Caco-2 (cell line): ENCODE measurements around the gene KCTD5. TPM values are rescaled to one million over a fixed set of nuclear protein-coding genes. Genes with fewer than 3 reads are reported as not detected.

Source experiments
- BruUV-seq: library from RNA; stranded (reverse); fragments of 400-500 nt; replicated peaks from 2 replicates; lab custom pipeline; 2021; lab: Mats Ljungman, UMichigan
- CTCF ChIA-PET: fragments of 300-600 bp; sonication (Branson Sonifier 250); formaldehyde crosslinking; loops from one replicate; lab custom pipeline; 2022; ENCODE audit warnings: antibody characterized with exemption; lab: Charles Lee
- POLR2A ChIA-PET: fragments of 300-600 bp; sonication (Branson Sonifier 250); formaldehyde crosslinking; loops from one replicate; lab custom pipeline; 2022; ENCODE audit warnings: antibody characterized with exemption; lab: Charles Lee
- DNase-seq, 2 experiments: peaks; one replicate each; pipeline versions ENCODE4 v3.0.0 to v3.0.0-alpha.2; 2020 to 2022
- H3K27me3 ChIP-seq: replicated peaks from 2 replicates; pipeline ENCODE4 v1.6.0; 2011; ENCODE audit warnings: low read length; ENCODE audit not compliant: control insufficient read depth, insufficient read depth
- H3K36me3 ChIP-seq: 2 replicates; pipeline ENCODE4 v1.5.1; 2011; ENCODE audit warnings: low read length; ENCODE audit not compliant: control insufficient read depth, insufficient read depth
- H3K4me1 ChIP-seq: fragments of 250-450 bp; sonication (Bioruptor Pico); 2 replicates; pipeline ENCODE4 v1.5.1; 2020; ENCODE audit warnings: mild to moderate bottlenecking
- H3K4me3 ChIP-seq: 2 replicates; pipeline ENCODE4 v1.5.1; 2011; ENCODE audit warnings: low read depth, mild to moderate bottlenecking, control low read depth, low read length
- H3K9me3 ChIP-seq: fragments of 250-450 bp; sonication (Bioruptor Pico); 2 replicates; pipeline ENCODE4 v1.5.1; 2020; ENCODE audit warnings: mild to moderate bottlenecking, moderate library complexity
- H3K27ac Mint-ChIP-seq: one replicate; pipeline ENCODE4 v1.8.0; 2022; ENCODE audit warnings: mixed read lengths; ENCODE audit not compliant: unreplicated experiment
- H3K27me3 Mint-ChIP-seq: one replicate; pipeline ENCODE4 v1.8.0; 2022; ENCODE audit warnings: mixed read lengths; ENCODE audit not compliant: insufficient read depth, unreplicated experiment
- H3K36me3 Mint-ChIP-seq: one replicate; pipeline ENCODE4 v1.8.0; 2022; ENCODE audit warnings: mild to moderate bottlenecking, mixed read lengths; ENCODE audit not compliant: insufficient read depth, unreplicated experiment
- H3K4me1 Mint-ChIP-seq: one replicate; pipeline ENCODE4 v1.8.0; 2022; ENCODE audit warnings: low read depth, mixed read lengths; ENCODE audit not compliant: unreplicated experiment
- H3K4me3 Mint-ChIP-seq: one replicate; pipeline ENCODE4 v1.8.0; 2022; ENCODE audit warnings: mild to moderate bottlenecking, moderate library complexity, mixed read lengths; ENCODE audit not compliant: unreplicated experiment
- H3K9me3 Mint-ChIP-seq: one replicate; pipeline ENCODE4 v1.8.0; 2022; ENCODE audit warnings: mixed read lengths; ENCODE audit not compliant: unreplicated experiment
- intact Hi-C: fragments of 100-400 bp; cut with micrococcal nuclease; formaldehyde crosslinking; loops from one replicate; pipeline ENCODE4 v1.10.0; 2022; ENCODE audit not compliant: unreplicated experiment
- total RNA-seq: library from RNA; stranded (reverse); gene quantifications from 2 replicates; pipeline ENCODE4 v1.2.3, GENCODE V29; 2022
- TF ChIP-seq, protein P1 (sequence below), 2 experiments: fragments of 200-600 bp in 1 of 2; IDR thresholded peaks; 1 replicate in 1 of 2; 2 replicates in 1 of 2; pipeline versions ENCODE4 v1.5.1 to v1.8.0; 2011 to 2022; ENCODE audit warnings: antibody characterized with exemption in 1 of 2, control low read depth in 1 of 2, inconsistent platforms in 1 of 2, low read depth in 1 of 2, low read length in 1 of 2, mild to moderate bottlenecking in 1 of 2, moderate library complexity in 1 of 2; ENCODE audit not compliant: insufficient read depth in 1 of 2, severe bottlenecking in 1 of 2, unreplicated experiment in 1 of 2

KCTD5 gene
- total RNA-seq, 1 experiment from 2014 or later = 30.4 TPM

DNA sequence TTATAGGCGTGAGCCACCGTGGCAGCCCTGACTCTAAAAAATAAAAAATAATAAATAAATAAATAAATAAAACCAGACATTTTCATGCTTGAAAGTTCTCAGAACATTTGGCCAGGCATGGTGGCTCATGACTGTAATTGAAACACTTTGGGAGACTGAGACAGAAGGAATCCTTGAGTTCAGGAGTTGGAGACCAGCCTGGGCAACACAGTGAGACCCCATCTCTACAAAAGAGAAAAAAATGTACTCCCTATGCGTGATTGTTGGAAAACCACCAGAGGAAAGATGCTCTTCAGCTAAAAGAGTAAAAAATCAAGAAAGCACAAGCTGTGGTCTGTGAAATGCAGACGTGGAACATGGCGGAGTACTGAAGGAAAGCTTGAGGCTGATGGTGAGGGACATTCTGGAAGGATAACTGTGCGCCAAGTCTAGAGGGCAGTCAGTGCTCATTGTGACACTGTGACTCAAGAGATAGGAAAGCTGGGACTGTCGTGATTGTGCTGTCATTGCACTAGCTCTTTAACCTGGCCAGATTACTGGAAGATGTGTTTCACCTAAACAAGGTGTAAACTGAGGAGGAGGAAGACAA lies 41.9 kb downstream of the KCTD5 start:
- H3K4me3 Mint-ChIP-seq = no peak overlapping the region
- no peaks in the 10 kb centered on the region for H3K9me3 Mint-ChIP-seq
- Histone ChIP-seq H3K9me3 (no peaks in the 10 kb centered on the region), H3K27me3 (no peaks in the 10 kb centered on the region), H3K4me1 (peaks cover 18% of the 10 kb centered on the region), H3K4me3 (no peak overlapping the region), H3K36me3 (no peaks in the 10 kb centered on the region)
- no peak overlapping the region for H3K27ac Mint-ChIP-seq
- BruUV-seq = no TSS peak
- TF ChIP-seq, protein P1, sequence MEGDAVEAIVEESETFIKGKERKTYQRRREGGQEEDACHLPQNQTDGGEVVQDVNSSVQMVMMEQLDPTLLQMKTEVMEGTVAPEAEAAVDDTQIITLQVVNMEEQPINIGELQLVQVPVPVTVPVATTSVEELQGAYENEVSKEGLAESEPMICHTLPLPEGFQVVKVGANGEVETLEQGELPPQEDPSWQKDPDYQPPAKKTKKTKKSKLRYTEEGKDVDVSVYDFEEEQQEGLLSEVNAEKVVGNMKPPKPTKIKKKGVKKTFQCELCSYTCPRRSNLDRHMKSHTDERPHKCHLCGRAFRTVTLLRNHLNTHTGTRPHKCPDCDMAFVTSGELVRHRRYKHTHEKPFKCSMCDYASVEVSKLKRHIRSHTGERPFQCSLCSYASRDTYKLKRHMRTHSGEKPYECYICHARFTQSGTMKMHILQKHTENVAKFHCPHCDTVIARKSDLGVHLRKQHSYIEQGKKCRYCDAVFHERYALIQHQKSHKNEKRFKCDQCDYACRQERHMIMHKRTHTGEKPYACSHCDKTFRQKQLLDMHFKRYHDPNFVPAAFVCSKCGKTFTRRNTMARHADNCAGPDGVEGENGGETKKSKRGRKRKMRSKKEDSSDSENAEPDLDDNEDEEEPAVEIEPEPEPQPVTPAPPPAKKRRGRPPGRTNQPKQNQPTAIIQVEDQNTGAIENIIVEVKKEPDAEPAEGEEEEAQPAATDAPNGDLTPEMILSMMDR (IDR thresholded peaks at IDR 0.05; ENCODE audit: insufficient read depth in 1 of 2, low read depth in 1 of 2, low read length in 1 of 2, severe bottlenecking in 1 of 2, unreplicated experiment in 1 of 2) = no peak
- CTCF ChIA-PET = no interaction called here
- intact Hi-C loops = no loop called here
- no peak for DNase-seq
- no peaks in the 10 kb centered on the region for H3K4me1 Mint-ChIP-seq
- no peaks in the 10 kb centered on the region for H3K36me3 Mint-ChIP-seq
- peaks cover 3% of the 10 kb centered on the region for H3K27me3 Mint-ChIP-seq
- POLR2A ChIA-PET = interaction anchor here (0.6 to 1.4 kb wide), 3 partner anchors 27 to 1386 kb away, joined by 3 to 7 read pairs (median 3); no protein-coding TSS in a partner anchor

DNA sequence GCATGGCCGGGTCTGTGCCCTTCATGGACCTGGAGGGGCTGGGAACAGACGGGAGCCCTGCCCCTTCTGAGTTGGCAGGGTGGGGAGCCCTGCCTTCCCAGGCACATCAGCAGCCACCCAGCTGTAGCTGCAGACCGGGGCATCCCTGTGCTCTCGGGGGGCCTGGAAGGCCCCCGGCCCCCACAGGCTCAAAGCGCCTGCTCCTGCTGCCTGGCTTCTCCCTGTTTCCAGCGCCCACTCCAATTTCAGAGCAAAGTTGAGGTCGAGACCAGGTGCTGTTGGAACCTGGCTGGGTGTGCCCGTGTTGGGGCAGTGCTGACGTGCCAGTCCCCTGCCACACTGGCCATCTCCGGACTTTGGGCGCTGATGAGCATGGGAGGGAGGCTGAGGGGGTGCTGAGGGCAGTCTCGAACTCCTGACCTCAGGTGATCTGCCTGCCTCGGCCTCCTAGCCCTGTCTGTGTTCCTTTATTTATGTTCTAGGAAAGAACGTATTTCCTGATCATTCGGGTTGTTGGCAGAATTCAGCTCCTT lies 42.6 kb downstream of the KCTD5 start:
- DNase-seq = no peak
- Histone ChIP-seq H3K9me3 (no peaks in the 10 kb centered on the region), H3K4me3 (no peak overlapping the region), H3K27me3 (no peaks in the 10 kb centered on the region), H3K36me3 (no peaks in the 10 kb centered on the region), H3K4me1 (peaks cover 11% of the 10 kb centered on the region)
- TF ChIP-seq, protein P1 (IDR thresholded peaks at IDR 0.05; ENCODE audit: insufficient read depth in 1 of 2, low read depth in 1 of 2, low read length in 1 of 2, severe bottlenecking in 1 of 2, unreplicated experiment in 1 of 2) = no peak
- intact Hi-C loops = no loop called here
- H3K4me1 Mint-ChIP-seq = no peaks in the 10 kb centered on the region
- peaks cover 3% of the 10 kb centered on the region for H3K27me3 Mint-ChIP-seq
- ChIA-PET POLR2A (interaction anchor here (1.4 kb wide), 1 partner anchor 26 kb away, joined by 3 read pairs; no protein-coding TSS in a partner anchor), CTCF (no interaction called here)
- no peak overlapping the region for H3K4me3 Mint-ChIP-seq
- H3K36me3 Mint-ChIP-seq = no peaks in the 10 kb centered on the region
- H3K9me3 Mint-ChIP-seq = no peaks in the 10 kb centered on the region
- H3K27ac Mint-ChIP-seq = no peak overlapping the region
- BruUV-seq = no TSS peak

DNA sequence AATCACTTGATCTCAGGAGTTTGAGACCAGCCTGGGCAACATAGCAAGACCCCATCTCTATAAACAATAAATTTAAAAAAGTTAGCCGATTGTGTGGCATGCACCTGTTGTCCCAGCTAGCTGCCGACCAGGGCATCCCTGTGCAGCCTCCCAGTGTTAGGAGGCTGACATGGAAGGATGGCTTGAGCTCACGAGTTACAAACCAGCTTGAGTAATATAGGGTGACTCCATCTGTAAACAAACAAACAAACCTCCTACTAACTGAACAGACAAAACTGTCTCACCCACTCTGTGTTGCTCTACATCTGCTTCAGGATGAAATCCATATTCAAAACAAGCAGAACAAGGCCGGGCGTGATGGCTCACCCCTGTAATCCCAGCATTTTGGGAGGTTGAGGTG lies 44.6 kb downstream of the KCTD5 start:
- intact Hi-C loops = no loop called here
- ChIA-PET POLR2A (no interaction called here), CTCF (no interaction called here)
- Mint-ChIP-seq H3K27ac (no peak overlapping the region), H3K36me3 (no peaks in the 10 kb centered on the region), H3K4me1 (no peaks in the 10 kb centered on the region), H3K4me3 (no peak overlapping the region), H3K9me3 (no peaks in the 10 kb centered on the region), H3K27me3 (peaks cover 3% of the 10 kb centered on the region)
- Histone ChIP-seq H3K36me3 (no peaks in the 10 kb centered on the region), H3K9me3 (no peaks in the 10 kb centered on the region), H3K27me3 (no peaks in the 10 kb centered on the region), H3K4me3 (no peak overlapping the region), H3K4me1 (0 out of 2 replicates have a peak, but pooled peaks cover 5% of the 10 kb centered on the region)
- TF ChIP-seq, protein P1 (IDR thresholded peaks at IDR 0.05; ENCODE audit: insufficient read depth in 1 of 2, low read depth in 1 of 2, low read length in 1 of 2, severe bottlenecking in 1 of 2, unreplicated experiment in 1 of 2) = no peak
- no peak for DNase-seq
- no TSS peak for BruUV-seq
